HepG2 (cell line): ENCODE results near the gene SKI. TPM values are rescaled to one million over a fixed set of nuclear protein-coding genes. Genes with fewer than 3 reads are reported as not detected.

Experiments
- DNMT1 ChIP-seq: sonication (generic); formaldehyde crosslinking; IDR thresholded peaks from 2 replicates; pipeline ENCODE4 v1.5.1; 2020; ENCODE audit warnings: mild to moderate bottlenecking, missing genetic modification reagents
- MEIS1 ChIP-seq: sonication (generic); formaldehyde crosslinking; IDR thresholded peaks from 2 replicates; pipeline ENCODE4 v1.9.0; 2021; ENCODE audit warnings: mild to moderate bottlenecking, missing genetic modification reagents, moderate library complexity, borderline replicate concordance
- PITX1 ChIP-seq: sonication (generic); formaldehyde crosslinking; IDR thresholded peaks from 2 replicates; pipeline ENCODE4 v1.5.1; 2020; ENCODE audit warnings: mild to moderate bottlenecking, missing genetic modification reagents
- RARG ChIP-seq: sonication (generic); formaldehyde crosslinking; IDR thresholded peaks from 2 replicates; pipeline ENCODE4 v1.4.0; 2020; ENCODE audit warnings: low read depth, mild to moderate bottlenecking, missing genetic modification reagents
- ZBTB46 ChIP-seq: sonication (generic); formaldehyde crosslinking; IDR thresholded peaks from 2 replicates; pipeline ENCODE4 v1.4.0; 2020; ENCODE audit warnings: mild to moderate bottlenecking, missing genetic modification reagents, borderline replicate concordance
- ZNF546 ChIP-seq: sonication (generic); formaldehyde crosslinking; conservative IDR thresholded peaks from 2 replicates; pipeline ENCODE4 v1.8.1; 2023; ENCODE audit warnings: mild to moderate bottlenecking, missing genetic modification reagents
- ZNF615 ChIP-seq: sonication (generic); formaldehyde crosslinking; IDR thresholded peaks from 2 replicates; pipeline ENCODE4 v1.5.0; 2020; ENCODE audit warnings: mild to moderate bottlenecking, missing genetic modification reagents, borderline replicate concordance
- ZNF724P ChIP-seq: sonication (generic); formaldehyde crosslinking; IDR thresholded peaks from 2 replicates; pipeline ENCODE4 v1.8.0; 2022; ENCODE audit warnings: missing genetic modification reagents, borderline replicate concordance
- polyA plus RNA-seq, 8 experiments: library from polyadenylated mRNA; depleted of rRNA in 3 of 8; stranded (reverse) in 7 of 8; unstranded in 1 of 8; fragments of >200 nt; fragmentation: Illumina TruSeq in 4 of 8; extraction: Trizol in 4 of 8; gene quantifications; 2 replicates each; pipeline versions ENCODE4 v1.2.1 to v1.2.3, GENCODE V29; 2011 to 2016; ENCODE audit warnings: low read depth in 4 of 8, missing spikeins in 1 of 8, mixed read lengths in 1 of 8; ENCODE audit not compliant: insufficient read depth in 1 of 8
- total RNA-seq, 5 experiments: library from RNA; depleted of rRNA; stranded (reverse); fragments of >200 nt; fragmentation: Illumina TruSeq; extraction: Trizol; gene quantifications; 2 replicates each; pipeline ENCODE4 v1.2.3, GENCODE V29; 2016; ENCODE audit warnings: low read depth in 1 of 5
- TF ChIP-seq, protein P1 (sequence below): sonication (generic); formaldehyde crosslinking; IDR thresholded peaks from 2 replicates; pipeline ENCODE4 v1.8.0; 2022; ENCODE audit warnings: mild to moderate bottlenecking, missing genetic modification reagents, moderate library complexity
- TF ChIP-seq, protein P2 (sequence below): sonication (generic); formaldehyde crosslinking; IDR thresholded peaks from 2 replicates; pipeline ENCODE4 v1.5.0; 2020; ENCODE audit warnings: missing genetic modification reagents, mild to moderate bottlenecking, borderline replicate concordance
- TF ChIP-seq, protein P3 (sequence below): sonication (generic); formaldehyde crosslinking; IDR thresholded peaks from 2 replicates; pipeline ENCODE4 v1.5.0; 2020; ENCODE audit warnings: missing genetic modification reagents
- TF ChIP-seq, protein P4 (sequence below): sonication (generic); formaldehyde crosslinking; IDR thresholded peaks from 2 replicates; pipeline ENCODE4 v1.5.1; 2020; ENCODE audit warnings: mild to moderate bottlenecking, missing genetic modification reagents, borderline replicate concordance
- TF ChIP-seq, protein P5 (sequence below): IDR thresholded peaks from 2 replicates; pipeline ENCODE4 v1.6.1; 2016; ENCODE audit warnings: missing compliant biosample characterization, missing genetic modification reagents, borderline replicate concordance
- TF ChIP-seq, protein P6 (sequence below): sonication (generic); formaldehyde crosslinking; IDR thresholded peaks from 2 replicates; pipeline ENCODE4 v1.4.0; 2020; ENCODE audit warnings: low read depth, mild to moderate bottlenecking, missing genetic modification reagents

The SKI gene
- total and polyA plus RNA-seq, 2 of the 13 experiments (the other 11 are each of a cell fraction or from before 2014, with no cell fraction given): 4.7 to 6.9 TPM

GRCh38 chr1:2250721-2251281 is 22.7 kb downstream of the SKI start (continued):
- no peak for TF ChIP-seq ZNF615
- TF ChIP-seq ZNF724P (CRISPR knock-in tag): no peak
- TF ChIP-seq ZBTB46: no peak
- TF ChIP-seq, protein P1, sequence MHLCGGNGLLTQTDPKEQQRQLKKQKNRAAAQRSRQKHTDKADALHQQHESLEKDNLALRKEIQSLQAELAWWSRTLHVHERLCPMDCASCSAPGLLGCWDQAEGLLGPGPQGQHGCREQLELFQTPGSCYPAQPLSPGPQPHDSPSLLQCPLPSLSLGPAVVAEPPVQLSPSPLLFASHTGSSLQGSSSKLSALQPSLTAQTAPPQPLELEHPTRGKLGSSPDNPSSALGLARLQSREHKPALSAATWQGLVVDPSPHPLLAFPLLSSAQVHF (CRISPR knock-in tag): no peak
- TF ChIP-seq, protein P2, sequence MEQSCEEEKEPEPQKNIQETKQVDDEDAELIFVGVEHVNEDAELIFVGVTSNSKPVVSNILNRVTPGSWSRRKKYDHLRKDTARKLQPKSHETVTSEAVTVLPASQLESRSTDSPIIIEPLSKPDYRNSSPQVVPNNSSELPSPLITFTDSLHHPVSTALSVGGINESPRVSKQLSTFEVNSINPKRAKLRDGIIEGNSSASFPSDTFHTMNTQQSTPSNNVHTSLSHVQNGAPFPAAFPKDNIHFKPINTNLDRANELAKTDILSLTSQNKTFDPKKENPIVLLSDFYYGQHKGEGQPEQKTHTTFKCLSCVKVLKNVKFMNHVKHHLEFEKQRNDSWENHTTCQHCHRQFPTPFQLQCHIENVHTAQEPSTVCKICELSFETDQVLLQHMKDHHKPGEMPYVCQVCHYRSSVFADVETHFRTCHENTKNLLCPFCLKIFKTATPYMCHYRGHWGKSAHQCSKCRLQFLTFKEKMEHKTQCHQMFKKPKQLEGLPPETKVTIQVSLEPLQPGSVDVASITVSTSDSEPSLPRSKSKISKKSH: no peak
- TF ChIP-seq, protein P3, sequence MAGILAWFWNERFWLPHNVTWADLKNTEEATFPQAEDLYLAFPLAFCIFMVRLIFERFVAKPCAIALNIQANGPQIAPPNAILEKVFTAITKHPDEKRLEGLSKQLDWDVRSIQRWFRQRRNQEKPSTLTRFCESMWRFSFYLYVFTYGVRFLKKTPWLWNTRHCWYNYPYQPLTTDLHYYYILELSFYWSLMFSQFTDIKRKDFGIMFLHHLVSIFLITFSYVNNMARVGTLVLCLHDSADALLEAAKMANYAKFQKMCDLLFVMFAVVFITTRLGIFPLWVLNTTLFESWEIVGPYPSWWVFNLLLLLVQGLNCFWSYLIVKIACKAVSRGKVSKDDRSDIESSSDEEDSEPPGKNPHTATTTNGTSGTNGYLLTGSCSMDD (CRISPR knock-in tag): no peak
- TF ChIP-seq, protein P4, sequence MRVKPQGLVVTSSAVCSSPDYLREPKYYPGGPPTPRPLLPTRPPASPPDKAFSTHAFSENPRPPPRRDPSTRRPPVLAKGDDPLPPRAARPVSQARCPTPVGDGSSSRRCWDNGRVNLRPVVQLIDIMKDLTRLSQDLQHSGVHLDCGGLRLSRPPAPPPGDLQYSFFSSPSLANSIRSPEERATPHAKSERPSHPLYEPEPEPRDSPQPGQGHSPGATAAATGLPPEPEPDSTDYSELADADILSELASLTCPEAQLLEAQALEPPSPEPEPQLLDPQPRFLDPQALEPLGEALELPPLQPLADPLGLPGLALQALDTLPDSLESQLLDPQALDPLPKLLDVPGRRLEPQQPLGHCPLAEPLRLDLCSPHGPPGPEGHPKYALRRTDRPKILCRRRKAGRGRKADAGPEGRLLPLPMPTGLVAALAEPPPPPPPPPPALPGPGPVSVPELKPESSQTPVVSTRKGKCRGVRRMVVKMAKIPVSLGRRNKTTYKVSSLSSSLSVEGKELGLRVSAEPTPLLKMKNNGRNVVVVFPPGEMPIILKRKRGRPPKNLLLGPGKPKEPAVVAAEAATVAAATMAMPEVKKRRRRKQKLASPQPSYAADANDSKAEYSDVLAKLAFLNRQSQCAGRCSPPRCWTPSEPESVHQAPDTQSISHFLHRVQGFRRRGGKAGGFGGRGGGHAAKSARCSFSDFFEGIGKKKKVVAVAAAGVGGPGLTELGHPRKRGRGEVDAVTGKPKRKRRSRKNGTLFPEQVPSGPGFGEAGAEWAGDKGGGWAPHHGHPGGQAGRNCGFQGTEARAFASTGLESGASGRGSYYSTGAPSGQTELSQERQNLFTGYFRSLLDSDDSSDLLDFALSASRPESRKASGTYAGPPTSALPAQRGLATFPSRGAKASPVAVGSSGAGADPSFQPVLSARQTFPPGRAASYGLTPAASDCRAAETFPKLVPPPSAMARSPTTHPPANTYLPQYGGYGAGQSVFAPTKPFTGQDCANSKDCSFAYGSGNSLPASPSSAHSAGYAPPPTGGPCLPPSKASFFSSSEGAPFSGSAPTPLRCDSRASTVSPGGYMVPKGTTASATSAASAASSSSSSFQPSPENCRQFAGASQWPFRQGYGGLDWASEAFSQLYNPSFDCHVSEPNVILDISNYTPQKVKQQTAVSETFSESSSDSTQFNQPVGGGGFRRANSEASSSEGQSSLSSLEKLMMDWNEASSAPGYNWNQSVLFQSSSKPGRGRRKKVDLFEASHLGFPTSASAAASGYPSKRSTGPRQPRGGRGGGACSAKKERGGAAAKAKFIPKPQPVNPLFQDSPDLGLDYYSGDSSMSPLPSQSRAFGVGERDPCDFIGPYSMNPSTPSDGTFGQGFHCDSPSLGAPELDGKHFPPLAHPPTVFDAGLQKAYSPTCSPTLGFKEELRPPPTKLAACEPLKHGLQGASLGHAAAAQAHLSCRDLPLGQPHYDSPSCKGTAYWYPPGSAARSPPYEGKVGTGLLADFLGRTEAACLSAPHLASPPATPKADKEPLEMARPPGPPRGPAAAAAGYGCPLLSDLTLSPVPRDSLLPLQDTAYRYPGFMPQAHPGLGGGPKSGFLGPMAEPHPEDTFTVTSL: no peak; the same call in 1 of the 2 replicates
- no peak for TF ChIP-seq RARG (CRISPR knock-in tag)
- no peak for TF ChIP-seq ZNF546 (CRISPR knock-in tag)
- TF ChIP-seq, protein P5, sequence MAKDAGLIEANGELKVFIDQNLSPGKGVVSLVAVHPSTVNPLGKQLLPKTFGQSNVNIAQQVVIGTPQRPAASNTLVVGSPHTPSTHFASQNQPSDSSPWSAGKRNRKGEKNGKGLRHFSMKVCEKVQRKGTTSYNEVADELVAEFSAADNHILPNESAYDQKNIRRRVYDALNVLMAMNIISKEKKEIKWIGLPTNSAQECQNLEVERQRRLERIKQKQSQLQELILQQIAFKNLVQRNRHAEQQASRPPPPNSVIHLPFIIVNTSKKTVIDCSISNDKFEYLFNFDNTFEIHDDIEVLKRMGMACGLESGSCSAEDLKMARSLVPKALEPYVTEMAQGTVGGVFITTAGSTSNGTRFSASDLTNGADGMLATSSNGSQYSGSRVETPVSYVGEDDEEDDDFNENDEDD: peak; percentile 44; the same call in 1 of the 2 replicates
- no peak for TF ChIP-seq DNMT1
- TF ChIP-seq, protein P6, sequence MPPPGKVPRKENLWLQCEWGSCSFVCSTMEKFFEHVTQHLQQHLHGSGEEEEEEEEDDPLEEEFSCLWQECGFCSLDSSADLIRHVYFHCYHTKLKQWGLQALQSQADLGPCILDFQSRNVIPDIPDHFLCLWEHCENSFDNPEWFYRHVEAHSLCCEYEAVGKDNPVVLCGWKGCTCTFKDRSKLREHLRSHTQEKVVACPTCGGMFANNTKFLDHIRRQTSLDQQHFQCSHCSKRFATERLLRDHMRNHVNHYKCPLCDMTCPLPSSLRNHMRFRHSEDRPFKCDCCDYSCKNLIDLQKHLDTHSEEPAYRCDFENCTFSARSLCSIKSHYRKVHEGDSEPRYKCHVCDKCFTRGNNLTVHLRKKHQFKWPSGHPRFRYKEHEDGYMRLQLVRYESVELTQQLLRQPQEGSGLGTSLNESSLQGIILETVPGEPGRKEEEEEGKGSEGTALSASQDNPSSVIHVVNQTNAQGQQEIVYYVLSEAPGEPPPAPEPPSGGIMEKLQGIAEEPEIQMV: no peak
- peak; percentile 79; the same call in 1 of the 2 replicates for TF ChIP-seq PITX1 (CRISPR knock-in tag)
- TF ChIP-seq MEIS1 (CRISPR knock-in tag): no peak
